Myocyte (in vitro differentiated cells): ENCODE results near the gene MKKS. TPM values are rescaled to one million over a fixed set of nuclear protein-coding genes. Genes with fewer than 3 reads are reported as not detected.
"Not testable (repeated sequence)": the region's sequence is repeated elsewhere in the genome, so short reads cannot be mapped to it uniquely, and the experiment has no call there.

Source experiments
- DNase-seq: peaks from one replicate; pipeline ENCODE4 v3.0.0-alpha.2; 2012; ENCODE audit warnings: low read depth
- total RNA-seq: library from RNA; depleted of rRNA; stranded (reverse); fragments of >200 nt; gene quantifications from 2 replicates; pipeline ENCODE4 v1.2.3, GENCODE V29; 2014

Gene MKKS
- total RNA-seq, 1 donor from 2014 or later, result 11.2 TPM

- DNase-seq, result peak; percentile 27
Observed at GRCh38 chr20:10449270-10449669, 15.2 kb upstream of the MKKS start.

- DNase-seq, result no peak
Observed at GRCh38 chr20:10448270-10449156, 14.5 kb upstream of the MKKS start.

DNA sequence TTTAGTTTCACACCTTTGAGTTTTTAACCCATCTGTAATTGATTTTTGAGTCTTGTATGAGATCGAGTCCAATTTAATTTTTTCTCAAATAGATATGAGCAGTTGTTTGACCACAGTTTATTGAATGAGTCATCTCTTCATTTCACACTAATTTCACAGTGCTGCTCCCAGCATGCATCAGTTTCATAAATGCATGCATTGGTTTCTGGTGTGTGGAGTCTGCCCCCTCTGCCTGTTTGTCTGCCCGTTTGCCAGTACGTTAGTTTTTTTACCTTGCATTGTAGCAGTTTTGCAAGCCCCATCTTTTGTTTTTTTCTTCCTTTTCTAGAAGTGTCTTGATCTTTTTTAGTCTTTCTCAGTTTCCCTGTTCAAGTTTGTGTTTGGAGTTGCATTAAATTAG, 13.0 kb upstream of the MKKS start:
- DNase-seq, result peak; percentile 56

DNA sequence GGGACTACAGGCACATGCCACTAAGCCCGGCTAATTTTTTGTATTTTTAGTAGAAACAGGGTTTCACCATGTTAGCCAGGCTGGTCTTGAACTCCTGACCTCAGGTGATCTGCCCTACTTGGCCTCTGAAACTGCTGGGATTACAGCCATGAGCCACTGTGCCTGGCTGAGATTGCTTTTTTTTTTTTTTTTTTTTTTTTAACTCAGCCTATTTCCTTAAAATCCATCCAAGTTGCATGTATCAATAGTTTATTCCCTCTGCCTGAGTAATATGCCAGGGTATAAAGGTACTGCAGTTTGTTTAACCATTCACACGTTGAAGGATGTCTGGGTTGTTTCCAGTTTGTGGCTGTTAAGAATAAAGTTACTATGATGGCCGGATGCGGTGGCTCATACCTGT, 11.7 kb upstream of the MKKS start:
- no peak for DNase-seq

DNA sequence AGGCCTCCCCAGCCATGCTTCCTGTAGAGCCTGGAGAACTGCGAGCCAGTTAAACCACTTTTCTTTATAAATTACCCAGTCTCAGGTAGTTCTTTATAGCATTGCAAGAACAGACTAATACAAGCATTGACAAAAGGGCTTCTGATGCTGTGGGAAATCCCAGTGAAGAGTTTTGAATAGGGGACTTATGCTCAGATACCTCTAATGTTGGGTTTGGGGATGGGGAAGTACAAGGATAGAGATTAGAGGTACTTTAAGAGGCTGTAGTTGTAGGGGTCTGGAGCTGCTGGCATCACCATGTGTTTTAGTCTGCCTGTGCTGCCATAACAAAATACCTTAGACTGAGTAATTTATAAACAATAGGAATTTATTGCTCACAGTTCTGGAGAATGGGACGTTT, 9.9 kb upstream of the MKKS start:
- DNase-seq, result no peak

GRCh38 chr20:10438217-10438616, 4.2 kb upstream of the MKKS start:
- no peak for DNase-seq

DNA sequence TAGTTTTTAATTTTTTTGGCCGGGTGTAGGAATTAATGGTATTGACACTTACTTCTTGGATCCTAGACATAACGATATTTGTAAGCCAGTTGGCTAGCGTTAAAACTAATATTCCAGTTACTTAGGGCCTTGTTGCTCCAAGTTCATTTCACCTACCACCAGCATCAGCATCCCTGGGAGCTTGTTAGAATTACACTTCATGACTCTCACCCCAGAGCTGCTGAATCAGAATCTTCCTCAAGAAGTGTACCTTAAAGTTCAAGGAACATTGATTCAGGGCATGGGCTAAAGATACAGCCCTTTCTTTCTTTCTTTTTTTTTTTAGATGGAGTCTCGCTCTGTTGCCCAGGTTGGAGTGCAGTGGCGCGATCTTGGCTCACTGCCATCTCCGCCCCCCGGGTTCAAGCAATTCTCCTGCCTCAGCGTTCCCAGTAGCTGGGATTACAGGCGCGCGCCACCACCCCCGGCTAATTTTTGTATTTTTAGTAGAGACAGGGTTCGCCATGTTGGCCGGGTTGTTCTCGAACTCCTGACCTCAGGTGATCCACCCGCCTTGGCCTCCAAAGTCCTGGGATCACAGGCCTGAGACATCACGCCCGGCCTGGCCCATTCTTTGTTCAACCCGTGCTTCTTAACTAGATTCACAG, 2.2 kb upstream of the MKKS start:
- DNase-seq, result no peak

DNA sequence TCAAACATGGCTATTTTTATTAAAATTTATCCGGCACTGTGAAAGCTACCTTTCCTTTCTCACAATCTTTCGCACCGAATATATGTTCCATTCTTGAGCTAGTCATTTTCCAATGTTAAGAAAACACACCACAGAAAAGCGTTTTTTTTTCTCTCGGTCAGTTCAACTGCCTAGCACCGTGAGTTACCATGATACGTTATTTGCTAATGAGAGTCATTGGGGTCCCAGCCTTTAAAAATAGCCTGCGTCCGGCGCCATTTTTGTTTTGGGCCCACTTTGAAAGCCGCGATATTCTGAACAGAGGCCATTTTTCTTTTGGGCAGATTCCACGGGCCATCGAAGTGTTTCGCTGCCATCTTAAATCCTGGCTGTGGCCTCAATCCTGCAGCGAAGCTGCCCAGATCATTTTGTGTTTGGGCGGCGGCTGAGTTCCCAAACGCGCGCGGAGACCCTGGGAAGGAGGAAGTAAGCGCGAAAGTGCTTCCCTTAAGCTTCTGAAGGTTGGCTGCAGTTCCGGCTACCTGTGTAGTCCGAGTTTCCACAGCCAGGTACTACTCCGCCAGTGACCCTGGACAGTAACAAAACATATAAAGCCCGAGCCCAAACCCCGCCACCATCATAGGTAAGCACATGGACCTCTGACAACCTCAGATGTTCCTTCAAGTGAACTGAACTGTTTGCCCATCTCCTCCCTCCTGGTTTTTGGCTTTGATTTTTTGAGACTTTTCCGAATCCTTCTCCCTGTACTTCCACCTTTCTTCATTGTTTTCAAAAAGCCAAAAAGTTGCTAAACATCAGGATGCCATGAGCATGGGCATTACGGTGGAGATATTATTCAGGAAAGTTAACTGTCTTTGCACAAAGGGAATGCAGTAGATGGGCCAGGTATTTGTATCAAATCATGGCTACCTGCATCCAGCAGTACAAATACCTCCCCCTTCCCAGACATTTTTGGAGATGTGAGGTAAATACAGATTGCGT, 1.1 kb upstream of the MKKS start, which contains the start of gene SLX4IP:
SLX4IP (plus strand) TSS at position 474 of the 981 bp plus-strand sequence. CDS start 22,900 bp downstream, outside the sequence.
- peak; percentile 98 for DNase-seq

GRCh38 chr20:10434467-10434831, 427 bp upstream of the MKKS start:
- DNase-seq, result peak; percentile 100

- DNase-seq, result no peak
Observed at GRCh38 chr20:10433014-10433622, 904 bp downstream of the MKKS start.

DNA sequence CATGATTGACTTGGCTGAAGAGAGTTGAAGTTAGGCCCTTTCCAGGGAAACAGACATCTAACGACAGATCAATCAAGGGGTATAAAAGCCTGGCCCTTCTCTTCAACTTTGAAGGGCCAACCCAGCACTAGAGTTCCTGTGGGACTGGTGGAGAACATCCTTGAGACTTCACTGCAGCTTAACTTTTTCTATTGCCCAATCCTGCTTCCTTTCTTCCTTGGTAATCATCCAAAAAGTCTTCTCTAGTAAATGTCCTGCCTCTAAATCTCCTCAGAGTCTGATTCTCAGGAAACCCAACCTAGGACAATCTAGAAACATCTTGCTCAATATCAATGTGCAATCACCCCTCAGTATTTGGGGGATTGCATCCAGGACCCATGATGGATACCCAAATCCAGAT, 1.9 kb downstream of the MKKS start:
- no peak for DNase-seq

- DNase-seq, result no peak
Observed at GRCh38 chr20:10430704-10431103, 3.3 kb downstream of the MKKS start.

- peak; percentile 15 for DNase-seq
Observed at GRCh38 chr20:10430000-10430466, 4.0 kb downstream of the MKKS start.

GRCh38 chr20:10429443-10429981, 4.5 kb downstream of the MKKS start:
- DNase-seq, result no peak

DNA sequence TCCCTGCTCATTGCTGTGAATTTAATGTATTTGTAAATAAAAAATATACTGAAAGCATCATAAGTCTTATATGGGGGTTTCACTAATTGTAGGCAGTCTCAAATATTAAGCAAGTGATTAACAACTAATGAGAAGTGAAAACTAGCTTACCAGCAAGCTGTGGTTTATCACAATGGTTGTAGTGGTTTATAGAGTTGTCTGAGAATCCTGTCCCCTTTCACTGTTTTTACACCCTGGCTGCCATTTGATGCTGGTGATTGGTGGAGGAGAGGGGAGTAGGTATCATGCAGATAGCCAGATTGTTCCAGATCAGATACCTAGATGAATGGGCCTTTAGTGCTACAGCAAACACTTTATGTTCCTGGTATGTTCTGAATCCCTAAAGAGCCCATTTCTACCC, 6.0 kb downstream of the MKKS start:
- no peak for DNase-seq

GRCh38 chr20:10427060-10427692, 6.8 kb downstream of the MKKS start:
- DNase-seq, result peak; percentile 71

- no peak for DNase-seq
Observed at GRCh38 chr20:10423735-10424134, 10.3 kb downstream of the MKKS start.

GRCh38 chr20:10419550-10420133, 14.4 kb downstream of the MKKS start:
- no peak for DNase-seq

GRCh38 chr20:10417218-10417617, 16.8 kb downstream of the MKKS start:
- not testable (repeated sequence) for DNase-seq
